ENCODE data around the gene TP53I13. TPM values are rescaled to one million over a fixed set of nuclear protein-coding genes. Genes with fewer than 3 reads are reported as not detected.
A peak's percentile ranks its signal among the peaks of the same experiment; 100 is the strongest.

The TP53I13 gene
- total and polyA plus RNA-seq, 2 of the 13 experiments (the other 11 are each of a cell fraction or from before 2014, with no cell fraction given) = 16.9 to 25.7 TPM

DNA sequence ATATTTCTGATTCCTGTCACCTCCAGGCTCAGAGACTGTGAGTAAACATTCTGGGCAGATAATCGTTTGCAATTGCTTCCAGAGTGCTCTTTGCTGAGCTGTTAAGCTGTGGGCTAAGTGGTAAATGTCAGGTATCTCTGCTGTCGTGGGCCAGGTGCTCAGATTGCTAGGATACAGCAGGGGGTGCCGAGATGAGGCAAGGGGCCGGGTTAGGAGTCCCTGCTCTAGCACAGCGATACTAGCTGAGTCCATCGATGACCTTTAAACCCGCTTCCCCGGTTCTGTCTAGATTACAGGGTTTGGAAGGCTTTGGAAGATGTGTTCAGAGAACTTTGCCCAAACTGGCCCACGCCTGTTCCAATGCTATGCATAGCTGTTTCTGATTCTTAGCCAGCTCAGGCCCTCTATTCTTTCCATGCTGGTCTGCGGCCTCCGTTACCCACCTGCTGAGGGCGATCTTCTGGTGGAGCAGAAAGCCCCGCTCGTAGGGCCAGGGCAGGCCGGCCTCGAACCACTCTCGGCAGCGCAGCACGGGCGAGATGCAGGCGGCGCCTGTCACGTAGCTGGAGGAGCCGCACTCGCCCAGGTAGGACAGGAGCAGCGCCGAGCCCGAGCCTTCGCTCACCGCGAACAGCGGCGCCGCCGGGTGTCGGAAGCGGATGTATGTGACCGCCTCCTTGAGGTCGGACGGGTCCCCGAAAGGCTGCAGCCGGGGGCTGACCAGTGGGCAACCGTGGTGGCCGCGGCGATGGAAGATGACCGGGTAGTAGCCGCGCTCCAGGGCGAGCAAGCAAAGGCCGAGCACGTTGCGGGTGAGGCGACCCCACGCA lies 2.6 kb upstream of the TP53I13 start (continued):
- TF ChIP-seq, protein P1, sequence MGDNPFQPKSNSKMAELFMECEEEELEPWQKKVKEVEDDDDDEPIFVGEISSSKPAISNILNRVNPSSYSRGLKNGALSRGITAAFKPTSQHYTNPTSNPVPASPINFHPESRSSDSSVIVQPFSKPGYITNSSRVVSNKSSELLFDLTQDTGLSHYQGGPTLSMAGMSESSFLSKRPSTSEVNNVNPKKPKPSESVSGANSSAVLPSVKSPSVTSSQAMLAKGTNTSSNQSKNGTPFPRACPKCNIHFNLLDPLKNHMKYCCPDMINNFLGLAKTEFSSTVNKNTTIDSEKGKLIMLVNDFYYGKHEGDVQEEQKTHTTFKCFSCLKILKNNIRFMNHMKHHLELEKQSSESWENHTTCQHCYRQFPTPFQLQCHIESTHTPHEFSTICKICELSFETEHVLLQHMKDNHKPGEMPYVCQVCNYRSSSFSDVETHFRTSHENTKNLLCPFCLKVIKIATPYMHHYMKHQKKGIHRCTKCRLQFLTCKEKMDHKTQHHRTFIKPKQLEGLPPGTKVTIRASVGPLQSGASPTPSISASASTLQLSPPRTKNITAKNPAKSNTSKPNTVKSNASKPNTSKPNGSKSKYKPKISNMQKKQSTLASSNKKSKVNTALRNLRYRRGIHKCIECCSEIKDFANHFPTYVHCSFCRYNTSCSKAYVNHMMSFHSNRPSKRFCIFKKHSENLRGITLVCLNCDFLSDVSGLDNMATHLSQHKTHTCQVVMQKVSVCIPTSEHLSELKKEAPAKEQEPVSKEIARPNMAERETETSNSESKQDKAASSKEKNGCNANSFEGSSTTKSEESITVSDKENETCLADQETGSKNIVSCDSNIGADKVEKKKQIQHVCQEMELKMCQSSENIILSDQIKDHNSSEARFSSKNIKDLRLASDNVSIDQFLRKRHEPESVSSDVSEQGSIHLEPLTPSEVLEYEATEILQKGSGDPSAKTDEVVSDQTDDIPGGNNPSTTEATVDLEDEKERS (CRISPR knock-in tag; IDR thresholded peaks at IDR 0.05) = 0 out of 2 replicates have a peak, but pooled peaks have one; percentile 18
- TF ChIP-seq ZBTB7A (CRISPR knock-in tag; IDR thresholded peaks at IDR 0.05) = no peak
- no peak for TF ChIP-seq MZF1 (CRISPR knock-in tag; IDR thresholded peaks at IDR 0.05; ENCODE audit: borderline replicate concordance)
- TF ChIP-seq ZNF30 (CRISPR knock-in tag; IDR thresholded peaks at IDR 0.05) = peak; percentile 67; the same call in 1 of the 2 replicates
- no peak for TF ChIP-seq SOX13 (IDR thresholded peaks at IDR 0.05)
- TF ChIP-seq SOX13 (CRISPR knock-in tag; conservative IDR thresholded peaks at IDR 0.05 in 1 of 2, IDR thresholded peaks at IDR 0.05 in 1 of 2) = peak in 1 of 2 experiments; percentile 20; a peak in 1 of 4 replicates
- TF ChIP-seq ZNF709 (CRISPR knock-in tag; IDR thresholded peaks at IDR 0.05) = peak; percentile 77
- no peak; the same call in 1 of the 2 replicates for TF ChIP-seq MYNN (CRISPR knock-in tag; IDR thresholded peaks at IDR 0.05; ENCODE audit: low read depth)
- no peak for TF ChIP-seq ZNF496 (CRISPR knock-in tag; IDR thresholded peaks at IDR 0.05; ENCODE audit: insufficient replicate concordance)
- TF ChIP-seq SNAI1 (CRISPR knock-in tag; IDR thresholded peaks at IDR 0.05; ENCODE audit: borderline replicate concordance) = peak; percentile 82; the same call in 1 of the 2 replicates
- no peak for TF ChIP-seq ZSCAN21 (CRISPR knock-in tag; IDR thresholded peaks at IDR 0.05; ENCODE audit: borderline replicate concordance)
- TF ChIP-seq, protein P2, sequence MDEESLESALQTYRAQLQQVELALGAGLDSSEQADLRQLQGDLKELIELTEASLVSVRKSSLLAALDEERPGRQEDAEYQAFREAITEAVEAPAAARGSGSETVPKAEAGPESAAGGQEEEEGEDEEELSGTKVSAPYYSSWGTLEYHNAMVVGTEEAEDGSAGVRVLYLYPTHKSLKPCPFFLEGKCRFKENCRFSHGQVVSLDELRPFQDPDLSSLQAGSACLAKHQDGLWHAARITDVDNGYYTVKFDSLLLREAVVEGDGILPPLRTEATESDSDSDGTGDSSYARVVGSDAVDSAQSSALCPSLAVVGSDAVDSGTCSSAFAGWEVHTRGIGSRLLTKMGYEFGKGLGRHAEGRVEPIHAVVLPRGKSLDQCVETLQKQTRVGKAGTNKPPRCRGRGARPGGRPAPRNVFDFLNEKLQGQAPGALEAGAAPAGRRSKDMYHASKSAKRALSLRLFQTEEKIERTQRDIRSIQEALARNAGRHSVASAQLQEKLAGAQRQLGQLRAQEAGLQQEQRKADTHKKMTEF (CRISPR knock-in tag; IDR thresholded peaks at IDR 0.05) = peak; percentile 56
- 0 out of 2 replicates have a peak, but pooled peaks have one; percentile 19 for TF ChIP-seq ELF1 (CRISPR knock-in tag; IDR thresholded peaks at IDR 0.05)
- TF ChIP-seq ZNF563 (CRISPR knock-in tag; IDR thresholded peaks at IDR 0.05) = peak; percentile 54; the same call in 1 of the 2 replicates
- TF ChIP-seq ZBTB7B (CRISPR knock-in tag; IDR thresholded peaks at IDR 0.05) = peak; percentile 67; the same call in 1 of the 2 replicates
- TF ChIP-seq LCORL (IDR thresholded peaks at IDR 0.05) = no peak
- TF ChIP-seq LCORL (CRISPR knock-in tag; IDR thresholded peaks at IDR 0.05) = peak; percentile 48; the same call in 1 of the 2 replicates
- TF ChIP-seq ZNF235 (CRISPR knock-in tag; IDR thresholded peaks at IDR 0.05; ENCODE audit: borderline replicate concordance) = no peak; the same call in 1 of the 2 replicates
- TF ChIP-seq ZNF598 (CRISPR knock-in tag; IDR thresholded peaks at IDR 0.05; ENCODE audit: borderline replicate concordance) = peak; percentile 66; the same call in 1 of the 2 replicates
- TF ChIP-seq DMAP1 (CRISPR knock-in tag; IDR thresholded peaks at IDR 0.05) = 0 out of 2 replicates have a peak, but pooled peaks have one; percentile 58
- no peak for TF ChIP-seq KDM5A (IDR thresholded peaks at IDR 0.05; ENCODE audit: borderline replicate concordance, low read length)
- no peak for TF ChIP-seq ZNF782 (CRISPR knock-in tag; IDR thresholded peaks at IDR 0.05; ENCODE audit: borderline replicate concordance)
- 0 out of 2 replicates have a peak, but pooled peaks have one; percentile 42 for TF ChIP-seq SNAPC2 (CRISPR knock-in tag; IDR thresholded peaks at IDR 0.05)
- TF ChIP-seq POGZ (CRISPR knock-in tag; IDR thresholded peaks at IDR 0.05) = peak; percentile 69; the same call in 1 of the 2 replicates

Measured in HepG2 (cell line).